NB4 (cell line): ENCODE measurements around the gene TDRD15.
A peak's percentile ranks its signal among the peaks of the same experiment; 100 is the strongest.

Experiments used
- DNase-seq: peaks from one replicate; pipeline ENCODE4 v3.0.0; 2010; ENCODE audit warnings: low read depth
- H3K4me3 ChIP-seq: one replicate; pipeline ENCODE4 v1.5.1; 2011; ENCODE audit warnings: mild to moderate bottlenecking, low read depth, low read length, moderate library complexity
- CTCF ChIP-seq: IDR thresholded peaks from one replicate; pipeline ENCODE4 v1.5.1; 2012; ENCODE audit warnings: low read depth, low read length
- MYC ChIP-seq: IDR thresholded peaks from 2 replicates; pipeline ENCODE4 v1.6.1; 2011; ENCODE audit warnings: low read depth, low read length
- POLR2A ChIP-seq: IDR thresholded peaks from 2 replicates; pipeline ENCODE4 v1.6.1; 2011; ENCODE audit warnings: mild to moderate bottlenecking; ENCODE audit not compliant: insufficient read length; ENCODE audit errors: extremely low read depth
- TF ChIP-seq, protein P1 (sequence below): IDR thresholded peaks from 2 replicates; pipeline ENCODE4 v1.6.1; 2011; ENCODE audit warnings: low read depth, low read length

Gene TDRD15

GRCh38 chr2:21165350-21165749, 41.6 kb downstream of the TDRD15 start:
- peak; percentile 18 for DNase-seq
- no peak for TF ChIP-seq CTCF
- TF ChIP-seq, protein P1, sequence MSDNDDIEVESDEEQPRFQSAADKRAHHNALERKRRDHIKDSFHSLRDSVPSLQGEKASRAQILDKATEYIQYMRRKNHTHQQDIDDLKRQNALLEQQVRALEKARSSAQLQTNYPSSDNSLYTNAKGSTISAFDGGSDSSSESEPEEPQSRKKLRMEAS, result no peak
- no peak for TF ChIP-seq POLR2A
- no peak for TF ChIP-seq MYC
- no peak overlapping the region for H3K4me3 ChIP-seq

DNA sequence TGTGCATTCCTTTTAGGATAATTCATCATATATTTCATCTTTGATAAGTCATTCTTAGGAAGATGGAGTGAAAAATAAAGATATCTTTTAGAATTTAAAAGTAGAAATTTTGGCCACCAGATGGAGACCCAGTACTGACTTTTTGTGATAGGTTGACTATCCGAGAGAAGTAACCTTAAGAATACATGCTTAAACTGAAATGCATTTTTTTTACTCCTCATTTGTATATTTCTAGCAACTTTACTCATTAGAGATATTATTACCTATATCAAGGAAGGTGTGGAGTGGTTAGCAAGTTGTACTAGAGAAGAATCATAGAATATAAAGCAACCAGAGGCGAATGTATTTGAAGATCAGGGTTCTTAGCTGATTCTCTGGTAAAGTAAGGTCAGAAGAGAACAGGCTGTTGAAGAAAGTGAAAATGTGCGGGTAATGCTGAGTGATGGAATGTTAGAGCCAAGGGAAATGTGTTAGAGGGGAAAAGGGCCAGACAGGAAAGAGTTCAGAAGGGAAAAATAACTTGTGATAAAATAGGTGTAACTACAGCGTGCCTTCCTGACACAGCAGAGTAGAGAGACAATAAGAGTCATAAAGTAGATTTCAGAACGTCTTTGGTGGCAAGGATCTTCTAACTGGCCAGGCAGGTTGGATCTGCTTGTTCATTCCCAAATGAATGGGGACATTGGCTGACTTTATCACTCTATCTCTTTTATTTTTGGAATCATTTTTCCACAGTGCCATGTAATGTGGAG, 52.3 kb downstream of the TDRD15 start:
- H3K4me3 ChIP-seq, result no peak overlapping the region
- TF ChIP-seq CTCF (no peak), MYC (no peak), POLR2A (no peak)
- TF ChIP-seq, protein P1, result no peak
- peak; percentile 13 for DNase-seq

- no peak for TF ChIP-seq CTCF
- no peak for TF ChIP-seq POLR2A
- TF ChIP-seq, protein P1, result no peak
- H3K4me3 ChIP-seq, result no peak overlapping the region
- no peak for DNase-seq
These were observed 58.2 kb downstream of the TDRD15 start for GRCh38 chr2:21181957-21182356.

DNA sequence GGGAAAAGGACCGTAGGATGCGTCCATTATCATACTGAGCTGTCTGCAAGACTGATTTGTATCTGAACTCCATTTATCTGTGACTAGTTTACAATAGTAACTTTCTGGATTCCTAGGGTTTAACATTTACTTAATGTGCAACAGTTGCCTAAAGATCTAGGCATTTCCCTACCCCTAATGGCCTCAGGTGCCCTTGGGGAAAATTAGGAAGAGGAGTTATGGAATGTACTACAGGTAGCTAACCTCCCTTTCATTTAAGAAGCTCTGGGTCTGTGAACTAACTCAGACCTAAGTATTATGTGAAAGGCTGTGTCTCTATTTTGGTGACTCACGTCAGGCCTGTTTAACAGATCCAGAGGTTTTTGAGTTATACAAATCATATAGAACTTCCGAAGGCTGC, 59.5 kb downstream of the TDRD15 start:
- TF ChIP-seq, protein P1, result no peak
- no peak for TF ChIP-seq CTCF
- no peak for TF ChIP-seq MYC
- no peak for TF ChIP-seq POLR2A
- no peak overlapping the region for H3K4me3 ChIP-seq
- DNase-seq, result no peak

- H3K4me3 ChIP-seq, result no peak overlapping the region
- TF ChIP-seq CTCF (no peak), POLR2A (no peak), MYC (no peak)
- TF ChIP-seq, protein P1, result no peak
- no peak for DNase-seq
These were observed 60.0 kb downstream of the TDRD15 start for GRCh38 chr2:21183726-21184125.
